MM.1S (cell line): ENCODE results near the gene TULP4.

ENCODE experiments used
- DNase-seq: peaks from one replicate; pipeline ENCODE4 v3.0.0-alpha.2; 2015
- H2AFZ ChIP-seq: fragments of 300-600 bp; sonication (generic); 2 replicates; pipeline ENCODE4 v1.6.0; 2016; ENCODE audit warnings: antibody characterized with exemption, low read length
- H3F3A ChIP-seq: fragments of 300-600 bp; sonication (generic); 2 replicates; pipeline ENCODE4 v1.6.1; 2016; ENCODE audit warnings: mild to moderate bottlenecking, antibody characterized with exemption, low read length, moderate library complexity, mixed read lengths; ENCODE audit not compliant: insufficient read depth
- H3K27ac ChIP-seq: fragments of 300-600 bp; sonication (generic); 2 replicates; pipeline ENCODE4 v1.5.1; 2016; ENCODE audit warnings: mild to moderate bottlenecking, low read length
- H3K27me3 ChIP-seq: fragments of 300-600 bp; sonication (generic); replicated peaks from 2 replicates; pipeline ENCODE4 v1.6.0; 2016; ENCODE audit warnings: low read length; ENCODE audit not compliant: insufficient read depth
- H3K36me3 ChIP-seq: fragments of 300-600 bp; sonication (generic); replicated peaks from 2 replicates; pipeline ENCODE4 v1.6.1; 2016; ENCODE audit warnings: mild to moderate bottlenecking, low read length, mixed read lengths; ENCODE audit not compliant: insufficient read depth
- H3K4me1 ChIP-seq: fragments of 300-600 bp; sonication (generic); 2 replicates; pipeline ENCODE4 v1.6.1; 2016; ENCODE audit warnings: low read length, mixed read lengths
- H3K4me2 ChIP-seq: fragments of 300-600 bp; sonication (generic); 2 replicates; pipeline ENCODE4 v1.6.0; 2016; ENCODE audit warnings: low read depth, low read length
- H3K4me3 ChIP-seq: fragments of 300-600 bp; sonication (generic); 2 replicates; pipeline ENCODE4 v1.5.1; 2016; ENCODE audit warnings: low read length, mixed read lengths
- H3K79me2 ChIP-seq: fragments of 300-600 bp; sonication (generic); 2 replicates; pipeline ENCODE4 v1.6.1; 2016; ENCODE audit warnings: mixed run types, low read length, mixed read lengths
- H3K9ac ChIP-seq: fragments of 300-600 bp; sonication (generic); 2 replicates; pipeline ENCODE4 v1.6.1; 2016; ENCODE audit warnings: low read length, mixed read lengths
- H3K9me2 ChIP-seq: fragments of 300-600 bp; sonication (generic); replicated peaks from 2 replicates; pipeline ENCODE4 v1.6.1; 2016; ENCODE audit warnings: mild to moderate bottlenecking, low read length, mixed read lengths; ENCODE audit not compliant: insufficient read depth
- H3K9me3 ChIP-seq: fragments of 300-600 bp; sonication (generic); replicated peaks from 2 replicates; pipeline ENCODE4 v1.6.1; 2016; ENCODE audit warnings: mild to moderate bottlenecking, low read length, mixed read lengths; ENCODE audit not compliant: insufficient read depth
- H4K20me1 ChIP-seq: fragments of 300-600 bp; sonication (generic); 2 replicates; pipeline ENCODE4 v1.6.1; 2016; ENCODE audit warnings: mild to moderate bottlenecking, low read length, moderate library complexity, mixed read lengths; ENCODE audit not compliant: insufficient read depth
- EZH2 ChIP-seq: fragments of 300-600 bp; sonication (generic); optimal IDR thresholded peaks from 2 replicates; pipeline ENCODE3; 2017; ENCODE audit warnings: low read depth, mild to moderate bottlenecking, antibody characterized with exemption, low read length, mixed read lengths
- EZH2phosphoT487 ChIP-seq: fragments of 300-600 bp; sonication (generic); IDR thresholded peaks from 2 replicates; pipeline ENCODE4 v1.6.1; 2018; ENCODE audit warnings: antibody characterized with exemption, low read length
- TF ChIP-seq, protein P1 (sequence below): fragments of 300-600 bp; sonication (generic); IDR thresholded peaks from 2 replicates; pipeline ENCODE4 v1.5.1; 2016; ENCODE audit warnings: antibody characterized with exemption, low read length, mixed read lengths

Gene TULP4

DNA sequence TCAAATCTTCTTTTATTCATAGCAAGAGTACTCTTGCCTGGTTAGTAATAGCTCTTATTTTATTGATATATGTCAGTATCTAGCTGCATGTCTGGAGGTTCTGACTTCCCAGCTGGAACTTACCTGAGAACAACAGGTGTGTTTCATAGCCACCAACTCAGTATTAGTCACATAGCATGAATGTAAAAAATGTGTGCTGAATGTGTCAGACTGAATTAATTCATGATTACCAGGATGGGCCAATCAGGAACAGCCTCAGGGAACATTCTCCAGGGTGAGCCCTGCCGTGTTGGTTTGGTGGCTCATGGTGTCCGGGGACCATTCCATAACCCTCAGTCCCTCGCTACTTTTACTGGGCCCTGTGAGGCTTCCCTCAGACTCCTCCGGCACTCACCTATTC is 99.7 kb downstream of the TULP4 start:
- Histone ChIP-seq H3K9ac (no peak overlapping the region), H3K36me3 (no peaks in the 10 kb centered on the region), H3K4me2 (no peak overlapping the region), H3K27me3 (no peaks in the 10 kb centered on the region), H3K4me3 (no peak overlapping the region), H3K4me1 (no peaks in the 10 kb centered on the region), H4K20me1 (no peaks in the 10 kb centered on the region), H3F3A (no peaks in the 10 kb centered on the region), H2AFZ (no peak overlapping the region), H3K9me3 (no peaks in the 10 kb centered on the region), H3K79me2 (no peaks in the 10 kb centered on the region), H3K9me2 (no peaks in the 10 kb centered on the region), H3K27ac (no peak overlapping the region)
- no peak for TF ChIP-seq EZH2
- TF ChIP-seq EZH2phosphoT487: no peak
- TF ChIP-seq, protein P1, sequence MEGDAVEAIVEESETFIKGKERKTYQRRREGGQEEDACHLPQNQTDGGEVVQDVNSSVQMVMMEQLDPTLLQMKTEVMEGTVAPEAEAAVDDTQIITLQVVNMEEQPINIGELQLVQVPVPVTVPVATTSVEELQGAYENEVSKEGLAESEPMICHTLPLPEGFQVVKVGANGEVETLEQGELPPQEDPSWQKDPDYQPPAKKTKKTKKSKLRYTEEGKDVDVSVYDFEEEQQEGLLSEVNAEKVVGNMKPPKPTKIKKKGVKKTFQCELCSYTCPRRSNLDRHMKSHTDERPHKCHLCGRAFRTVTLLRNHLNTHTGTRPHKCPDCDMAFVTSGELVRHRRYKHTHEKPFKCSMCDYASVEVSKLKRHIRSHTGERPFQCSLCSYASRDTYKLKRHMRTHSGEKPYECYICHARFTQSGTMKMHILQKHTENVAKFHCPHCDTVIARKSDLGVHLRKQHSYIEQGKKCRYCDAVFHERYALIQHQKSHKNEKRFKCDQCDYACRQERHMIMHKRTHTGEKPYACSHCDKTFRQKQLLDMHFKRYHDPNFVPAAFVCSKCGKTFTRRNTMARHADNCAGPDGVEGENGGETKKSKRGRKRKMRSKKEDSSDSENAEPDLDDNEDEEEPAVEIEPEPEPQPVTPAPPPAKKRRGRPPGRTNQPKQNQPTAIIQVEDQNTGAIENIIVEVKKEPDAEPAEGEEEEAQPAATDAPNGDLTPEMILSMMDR: no peak
- DNase-seq: no peak

DNA sequence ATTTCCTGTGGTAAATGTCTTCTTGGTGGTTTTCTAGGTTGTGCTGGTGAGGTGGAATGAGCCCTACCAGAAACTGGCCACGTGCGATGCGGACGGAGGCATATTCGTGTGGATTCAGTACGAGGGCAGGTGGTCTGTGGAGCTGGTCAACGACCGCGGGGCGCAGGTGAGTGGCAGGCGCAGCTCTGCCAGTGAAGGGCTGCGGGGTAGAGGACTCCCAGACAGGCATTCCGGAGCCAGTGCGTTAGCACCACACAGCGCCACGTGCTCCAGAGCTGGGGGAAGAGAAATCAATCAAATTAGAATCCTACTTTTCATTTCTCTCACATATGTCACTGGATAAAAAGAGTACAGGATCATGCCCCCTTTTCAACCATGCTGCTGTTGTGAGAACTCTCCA is 100.8 kb downstream of the TULP4 start:
- TF ChIP-seq EZH2phosphoT487: no peak
- TF ChIP-seq, protein P1: no peak
- TF ChIP-seq EZH2: no peak
- H3K4me3 ChIP-seq: no peak overlapping the region
- H3K27me3 ChIP-seq: no peaks in the 10 kb centered on the region
- no peaks in the 10 kb centered on the region for H3K4me1 ChIP-seq
- no peak overlapping the region for H3K9ac ChIP-seq
- DNase-seq: no peak
- no peak overlapping the region for H2AFZ ChIP-seq
- no peak overlapping the region for H3K4me2 ChIP-seq
- no peak overlapping the region for H3K27ac ChIP-seq
- no peaks in the 10 kb centered on the region for H3K36me3 ChIP-seq
- no peaks in the 10 kb centered on the region for H3K79me2 ChIP-seq
- no peaks in the 10 kb centered on the region for H3K9me3 ChIP-seq
- no peaks in the 10 kb centered on the region for H4K20me1 ChIP-seq
- no peaks in the 10 kb centered on the region for H3K9me2 ChIP-seq
- H3F3A ChIP-seq: no peaks in the 10 kb centered on the region

DNA sequence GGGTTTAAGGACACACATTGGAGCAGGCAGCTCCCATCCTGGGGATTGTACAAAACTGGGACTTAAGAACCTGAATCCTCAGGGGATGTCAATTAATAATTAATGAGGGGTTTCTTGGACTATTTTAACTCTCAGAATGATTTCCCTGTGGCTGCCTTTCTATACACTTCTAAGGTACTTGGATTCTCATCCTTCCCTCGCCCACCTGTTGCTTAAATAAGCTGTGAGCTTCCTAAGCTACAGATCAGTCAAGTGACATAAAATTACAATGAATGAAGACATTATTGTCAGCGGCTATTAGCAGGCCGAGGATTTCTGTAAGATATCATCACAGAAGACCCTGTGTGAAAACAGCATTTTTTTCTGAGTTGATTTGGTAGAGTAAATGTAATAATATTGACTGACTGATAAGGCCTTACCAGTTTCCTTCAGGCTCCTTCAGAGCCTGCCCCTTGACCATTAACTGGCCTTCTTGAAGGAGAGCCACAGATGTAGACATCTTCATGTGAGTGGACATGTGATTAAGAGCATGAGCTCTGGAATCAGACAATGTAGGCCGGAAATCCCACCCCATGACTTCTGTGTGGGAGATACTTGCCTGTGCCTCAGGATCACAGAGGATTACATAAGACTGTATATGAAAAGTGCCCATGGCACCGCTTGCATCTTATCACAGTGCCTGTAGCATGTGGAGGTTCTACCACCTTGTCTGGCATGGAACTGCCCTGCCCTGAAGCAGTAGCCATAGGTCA is 101.7 kb downstream of the TULP4 start:
- Histone ChIP-seq H3K9ac (no peak overlapping the region), H3K9me3 (no peaks in the 10 kb centered on the region), H3K4me1 (no peaks in the 10 kb centered on the region), H4K20me1 (no peaks in the 10 kb centered on the region), H3K4me3 (no peak overlapping the region), H3K27me3 (no peaks in the 10 kb centered on the region), H2AFZ (no peak overlapping the region), H3K79me2 (no peaks in the 10 kb centered on the region), H3F3A (no peaks in the 10 kb centered on the region), H3K9me2 (no peaks in the 10 kb centered on the region), H3K36me3 (no peaks in the 10 kb centered on the region), H3K27ac (no peak overlapping the region), H3K4me2 (no peak overlapping the region)
- TF ChIP-seq EZH2phosphoT487 (no peak), EZH2 (no peak)
- TF ChIP-seq, protein P1: no peak
- DNase-seq: no peak
